ENCODE results near the gene NUMB.
"Not testable (repeated sequence)": the region's sequence is repeated elsewhere in the genome, so short reads cannot be mapped to it uniquely, and the experiment has no call there.

The NUMB gene

DNA sequence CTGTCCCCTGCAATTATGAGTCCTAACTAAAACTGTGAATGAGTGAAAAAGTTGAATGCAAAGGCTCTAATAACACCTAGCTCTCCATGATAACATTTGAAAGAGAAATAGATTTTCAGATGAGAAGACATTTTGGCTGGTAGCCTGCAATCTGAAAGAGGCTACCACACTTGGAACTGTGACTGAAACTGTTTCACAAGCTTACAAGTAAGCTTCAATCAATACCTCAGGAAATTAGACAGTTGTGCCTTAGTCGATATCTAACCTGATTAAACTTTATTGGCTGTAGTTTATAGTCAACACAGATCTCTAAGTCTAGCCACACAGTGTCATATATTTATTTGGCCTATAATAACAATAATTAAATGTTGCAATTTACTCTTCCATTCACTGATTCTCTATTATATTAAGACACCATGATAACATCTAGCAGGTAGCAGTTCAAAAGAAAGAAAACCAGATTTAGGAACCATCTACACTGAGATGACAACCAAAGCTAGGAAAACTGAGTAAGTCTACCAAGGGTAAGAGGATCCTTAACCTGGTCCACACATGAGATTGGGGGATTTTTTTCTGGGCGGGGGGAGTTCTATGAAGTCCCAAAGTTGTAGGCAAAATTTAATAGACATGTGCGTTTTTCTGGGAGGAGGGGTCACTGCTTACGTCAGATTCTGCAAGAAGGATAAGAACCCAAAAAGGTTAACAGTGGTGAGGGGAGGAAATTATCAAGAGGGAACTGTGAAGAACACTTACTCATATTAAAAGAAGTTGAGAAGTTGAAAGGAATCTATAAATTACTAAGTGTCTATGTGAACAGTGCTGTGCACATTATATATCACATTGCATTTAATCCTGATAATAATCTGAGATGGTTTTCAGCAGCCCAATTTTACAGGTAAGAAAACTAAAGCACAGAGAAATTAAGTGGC, 65.8 kb downstream of the NUMB start:
- DNase-seq (no peak), ATAC-seq (ENCODE audit: insufficient read depth, low read depth) (no peak)
- H3K9ac ChIP-seq (ENCODE audit: low read depth, low read length) = no peak overlapping the region
- H3K4me2 ChIP-seq (ENCODE audit: insufficient read depth, low read length) = no peak overlapping the region
- H3K27me3 ChIP-seq (ENCODE audit: insufficient read depth, low read length, poor library complexity) = no peaks in the 10 kb centered on the region
- no peaks in the 10 kb centered on the region for H4K20me1 ChIP-seq (ENCODE audit: insufficient read depth, low read length)
- no peak for TF ChIP-seq EZH2 (IDR thresholded peaks at IDR 0.05; ENCODE audit: borderline replicate concordance, low read depth, low read length, severe bottlenecking)
- TF ChIP-seq, protein P1, sequence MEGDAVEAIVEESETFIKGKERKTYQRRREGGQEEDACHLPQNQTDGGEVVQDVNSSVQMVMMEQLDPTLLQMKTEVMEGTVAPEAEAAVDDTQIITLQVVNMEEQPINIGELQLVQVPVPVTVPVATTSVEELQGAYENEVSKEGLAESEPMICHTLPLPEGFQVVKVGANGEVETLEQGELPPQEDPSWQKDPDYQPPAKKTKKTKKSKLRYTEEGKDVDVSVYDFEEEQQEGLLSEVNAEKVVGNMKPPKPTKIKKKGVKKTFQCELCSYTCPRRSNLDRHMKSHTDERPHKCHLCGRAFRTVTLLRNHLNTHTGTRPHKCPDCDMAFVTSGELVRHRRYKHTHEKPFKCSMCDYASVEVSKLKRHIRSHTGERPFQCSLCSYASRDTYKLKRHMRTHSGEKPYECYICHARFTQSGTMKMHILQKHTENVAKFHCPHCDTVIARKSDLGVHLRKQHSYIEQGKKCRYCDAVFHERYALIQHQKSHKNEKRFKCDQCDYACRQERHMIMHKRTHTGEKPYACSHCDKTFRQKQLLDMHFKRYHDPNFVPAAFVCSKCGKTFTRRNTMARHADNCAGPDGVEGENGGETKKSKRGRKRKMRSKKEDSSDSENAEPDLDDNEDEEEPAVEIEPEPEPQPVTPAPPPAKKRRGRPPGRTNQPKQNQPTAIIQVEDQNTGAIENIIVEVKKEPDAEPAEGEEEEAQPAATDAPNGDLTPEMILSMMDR (IDR thresholded peaks at IDR 0.05; ENCODE audit: borderline replicate concordance, extremely low read depth, low read length, poor library complexity, severe bottlenecking) = no peak
- H2AFZ ChIP-seq (ENCODE audit: low read depth, low read length) = no peak overlapping the region
- no peak overlapping the region for H3K27ac ChIP-seq (ENCODE audit: low read length)
- H3K79me2 ChIP-seq (ENCODE audit: insufficient read depth, low read length) = no peaks in the 10 kb centered on the region
- H3K4me1 ChIP-seq (ENCODE audit: insufficient read depth, low read length) = no peaks in the 10 kb centered on the region
- no peak overlapping the region for H3K4me3 ChIP-seq (ENCODE audit: low read depth in 1 of 2, low read length in 2 of 2)
- no peaks in the 10 kb centered on the region for H3K36me3 ChIP-seq (ENCODE audit: insufficient read depth, low read length)
- H3K9me3 ChIP-seq (ENCODE audit: insufficient read depth, low read length, severe bottlenecking) = no peaks in the 10 kb centered on the region

DNA sequence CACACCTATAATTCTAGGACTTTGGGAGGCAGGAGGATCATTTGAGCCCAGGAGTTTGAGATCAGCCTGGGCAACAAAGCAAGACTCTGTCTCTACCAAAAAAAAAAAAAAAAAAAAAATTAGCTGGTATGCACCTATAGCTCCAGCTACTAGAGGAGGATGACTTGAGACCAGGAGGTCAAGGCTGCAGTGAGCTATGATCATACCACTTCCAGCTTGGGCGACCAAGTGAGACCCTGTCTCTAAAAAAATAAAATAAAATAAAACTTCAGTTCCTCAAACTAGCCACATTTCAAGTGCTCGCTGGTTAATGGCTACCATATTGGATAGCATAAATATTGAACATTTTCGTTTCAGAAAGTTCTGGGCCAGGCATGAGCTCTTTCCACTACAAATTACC, 70.5 kb downstream of the NUMB start:
- not testable (repeated sequence) for H3K4me3 ChIP-seq (ENCODE audit: low read depth in 1 of 2, low read length in 2 of 2); H4K20me1 ChIP-seq (ENCODE audit: insufficient read depth, low read length); H3K9ac ChIP-seq (ENCODE audit: low read depth, low read length); H3K79me2 ChIP-seq (ENCODE audit: insufficient read depth, low read length); H2AFZ ChIP-seq (ENCODE audit: low read depth, low read length); H3K27me3 ChIP-seq (ENCODE audit: insufficient read depth, low read length, poor library complexity); ATAC-seq (ENCODE audit: insufficient read depth, low read depth); H3K4me2 ChIP-seq (ENCODE audit: insufficient read depth, low read length); H3K36me3 ChIP-seq (ENCODE audit: insufficient read depth, low read length); DNase-seq; H3K9me3 ChIP-seq (ENCODE audit: insufficient read depth, low read length, severe bottlenecking); H3K27ac ChIP-seq (ENCODE audit: low read length); H3K4me1 ChIP-seq (ENCODE audit: insufficient read depth, low read length)

DNA sequence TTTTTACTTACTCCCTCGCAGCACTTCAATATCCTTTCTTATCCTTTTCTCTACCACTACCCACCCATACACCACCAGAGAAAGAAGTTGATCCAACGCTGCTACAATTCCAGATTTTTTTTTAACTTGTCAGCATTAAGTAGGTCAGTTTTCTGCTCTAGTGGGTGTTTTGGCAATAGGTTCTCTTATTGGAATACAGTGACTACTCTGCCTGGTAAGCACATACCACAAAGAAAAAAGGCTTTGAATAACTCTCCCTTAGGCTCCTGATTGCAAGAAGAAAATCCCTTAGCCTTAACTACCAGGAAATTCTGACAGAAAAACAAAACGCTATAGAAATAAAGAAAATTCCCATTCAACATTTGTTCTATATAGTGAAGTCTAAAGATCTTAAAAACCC, 72.0 kb downstream of the NUMB start:
- H3K4me2 ChIP-seq (ENCODE audit: insufficient read depth, low read length) = no peak overlapping the region
- TF ChIP-seq EZH2 (IDR thresholded peaks at IDR 0.05; ENCODE audit: borderline replicate concordance, low read depth, low read length, severe bottlenecking) = no peak
- TF ChIP-seq, protein P1 (IDR thresholded peaks at IDR 0.05; ENCODE audit: borderline replicate concordance, extremely low read depth, low read length, poor library complexity, severe bottlenecking) = no peak
- no peaks in the 10 kb centered on the region for H3K36me3 ChIP-seq (ENCODE audit: insufficient read depth, low read length)
- no peak overlapping the region for H3K27ac ChIP-seq (ENCODE audit: low read length)
- DNase-seq = no peak
- H2AFZ ChIP-seq (ENCODE audit: low read depth, low read length) = no peak overlapping the region
- H3K27me3 ChIP-seq (ENCODE audit: insufficient read depth, low read length, poor library complexity) = no peaks in the 10 kb centered on the region
- H3K9ac ChIP-seq (ENCODE audit: low read depth, low read length) = no peak overlapping the region
- peaks cover 3% of the 10 kb centered on the region for H3K9me3 ChIP-seq (ENCODE audit: insufficient read depth, low read length, severe bottlenecking)
- no peak for ATAC-seq (ENCODE audit: insufficient read depth, low read depth)
- no peaks in the 10 kb centered on the region for H3K4me1 ChIP-seq (ENCODE audit: insufficient read depth, low read length)
- H3K79me2 ChIP-seq (ENCODE audit: insufficient read depth, low read length) = peaks cover 10% of the 10 kb centered on the region
- H4K20me1 ChIP-seq (ENCODE audit: insufficient read depth, low read length) = no peaks in the 10 kb centered on the region
- H3K4me3 ChIP-seq (ENCODE audit: low read depth in 1 of 2, low read length in 2 of 2) = no peak overlapping the region

DNA sequence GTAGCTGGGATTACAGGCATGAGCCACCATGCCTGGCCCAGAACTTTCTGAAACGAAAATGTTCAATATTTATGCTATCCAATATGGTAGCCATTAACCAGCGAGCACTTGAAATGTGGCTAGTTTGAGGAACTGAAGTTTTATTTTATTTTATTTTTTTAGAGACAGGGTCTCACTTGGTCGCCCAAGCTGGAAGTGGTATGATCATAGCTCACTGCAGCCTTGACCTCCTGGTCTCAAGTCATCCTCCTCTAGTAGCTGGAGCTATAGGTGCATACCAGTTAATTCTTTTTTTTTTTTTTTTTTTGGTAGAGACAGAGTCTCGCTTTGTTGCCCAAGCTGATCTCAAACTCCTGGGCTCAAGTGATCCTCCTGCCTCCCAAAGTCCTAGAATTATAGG, 73.3 kb downstream of the NUMB start:
- not testable (repeated sequence) for H3K27ac ChIP-seq (ENCODE audit: low read length); H3K9ac ChIP-seq (ENCODE audit: low read depth, low read length); H3K27me3 ChIP-seq (ENCODE audit: insufficient read depth, low read length, poor library complexity); H3K4me1 ChIP-seq (ENCODE audit: insufficient read depth, low read length); H3K4me2 ChIP-seq (ENCODE audit: insufficient read depth, low read length); H3K4me3 ChIP-seq (ENCODE audit: low read depth in 1 of 2, low read length in 2 of 2); H3K9me3 ChIP-seq (ENCODE audit: insufficient read depth, low read length, severe bottlenecking); H2AFZ ChIP-seq (ENCODE audit: low read depth, low read length); H3K36me3 ChIP-seq (ENCODE audit: insufficient read depth, low read length); ATAC-seq (ENCODE audit: insufficient read depth, low read depth); DNase-seq; H4K20me1 ChIP-seq (ENCODE audit: insufficient read depth, low read length)
- peaks cover 10% of the 10 kb centered on the region for H3K79me2 ChIP-seq (ENCODE audit: insufficient read depth, low read length)
